ENCODE measurements around the gene SP6.

GRCh38 chr17:47857551-47858455 is 6.8 kb upstream of the SP6 start:
- TF ChIP-seq, protein P1, sequence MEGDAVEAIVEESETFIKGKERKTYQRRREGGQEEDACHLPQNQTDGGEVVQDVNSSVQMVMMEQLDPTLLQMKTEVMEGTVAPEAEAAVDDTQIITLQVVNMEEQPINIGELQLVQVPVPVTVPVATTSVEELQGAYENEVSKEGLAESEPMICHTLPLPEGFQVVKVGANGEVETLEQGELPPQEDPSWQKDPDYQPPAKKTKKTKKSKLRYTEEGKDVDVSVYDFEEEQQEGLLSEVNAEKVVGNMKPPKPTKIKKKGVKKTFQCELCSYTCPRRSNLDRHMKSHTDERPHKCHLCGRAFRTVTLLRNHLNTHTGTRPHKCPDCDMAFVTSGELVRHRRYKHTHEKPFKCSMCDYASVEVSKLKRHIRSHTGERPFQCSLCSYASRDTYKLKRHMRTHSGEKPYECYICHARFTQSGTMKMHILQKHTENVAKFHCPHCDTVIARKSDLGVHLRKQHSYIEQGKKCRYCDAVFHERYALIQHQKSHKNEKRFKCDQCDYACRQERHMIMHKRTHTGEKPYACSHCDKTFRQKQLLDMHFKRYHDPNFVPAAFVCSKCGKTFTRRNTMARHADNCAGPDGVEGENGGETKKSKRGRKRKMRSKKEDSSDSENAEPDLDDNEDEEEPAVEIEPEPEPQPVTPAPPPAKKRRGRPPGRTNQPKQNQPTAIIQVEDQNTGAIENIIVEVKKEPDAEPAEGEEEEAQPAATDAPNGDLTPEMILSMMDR (conservative IDR thresholded peaks at IDR 0.05), result no peak
- TF ChIP-seq ZFX (IDR thresholded peaks at IDR 0.05), result no peak
